HepG2 (cell line): ENCODE results near the gene CLCN2. TPM values are rescaled to one million over a fixed set of nuclear protein-coding genes. Genes with fewer than 3 reads are reported as not detected.

Experiments
- ATAC-seq: fragments of 200-7000 bp; cut with Tn5 transposase; 3 replicates; pipeline ENCODE4 v1.9.1; 2020; ENCODE audit warnings: mild to moderate bottlenecking, moderate library complexity
- BruUV-seq: library from RNA; stranded (reverse); fragments of 400-500 nt; replicated peaks from 2 replicates; lab custom pipeline; 2021; lab: Mats Ljungman, UMichigan
- CTCF ChIA-PET: fragments of 300-600 bp; formaldehyde crosslinking; extraction: SDS; loops from one replicate; lab custom pipeline; 2021; ENCODE audit warnings: low total read pairs, inconsistent platforms, low intra/inter-chr PET ratio; lab: Yijun Ruan, JAX
- POLR2A ChIA-PET: fragments of 350-600 bp; sonication (Branson Sonifier 250); formaldehyde crosslinking; loops from one replicate; lab custom pipeline; 2020; ENCODE audit warnings: antibody characterized with exemption, inconsistent platforms; lab: Yijun Ruan, JAX
- DNase-seq: peaks from one replicate; pipeline ENCODE4 v3.0.0-alpha.2; 2015; ENCODE audit warnings: low spot score
- FAIRE-seq: peaks from 3 replicates; lab custom pipeline; 2011; peaks lifted over from hg19 to GRCh38; lab: Jason Lieb, UNC
- H2AFZ ChIP-seq: one replicate; pipeline ENCODE4 v1.6.1; 2011; ENCODE audit warnings: low read length, inconsistent platforms
- H3K27ac ChIP-seq: fragments of 300-600 bp; 3 replicates; pipeline ENCODE4 v1.8.0; 2011; ENCODE audit warnings: mixed run types, mild to moderate bottlenecking, mixed read lengths, low read length, inconsistent platforms; ENCODE audit not compliant: insufficient read depth; ENCODE audit errors: extremely low read length
- H3K27me3 ChIP-seq, 2 experiments: fragments of 200-600 bp in 1 of 2; 2 replicates in 1 of 2; 3 replicates in 1 of 2; pipeline versions ENCODE4 v1.6.0 to v1.8.0; 2011; ENCODE audit warnings: low read length in 2 of 2, mild to moderate bottlenecking in 2 of 2, moderate library complexity in 2 of 2, inconsistent platforms in 1 of 2; ENCODE audit not compliant: insufficient read depth in 2 of 2, control insufficient read depth in 1 of 2
- H3K36me3 ChIP-seq, 2 experiments: fragments of 200-600 bp in 1 of 2; replicated peaks in 1 of 2; 2 replicates in 1 of 2; 3 replicates in 1 of 2; pipeline versions ENCODE4 v1.5.1 to v1.8.0; 2011; ENCODE audit warnings: low read length in 2 of 2, inconsistent platforms in 1 of 2; ENCODE audit not compliant: insufficient read depth in 2 of 2, control insufficient read depth in 1 of 2
- H3K4me1 ChIP-seq: 2 replicates; pipeline ENCODE4 v1.5.1; 2012; ENCODE audit warnings: low read length, inconsistent platforms; ENCODE audit not compliant: insufficient read depth
- H3K4me2 ChIP-seq: 2 replicates; pipeline ENCODE4 v1.6.0; 2011; ENCODE audit warnings: low read depth, low read length, inconsistent platforms
- H3K4me3 ChIP-seq, 3 experiments: fragments of 200-600 bp in 1 of 3; sonication (generic), shearing (Covaris generic) in 1 of 3; replicated peaks in 1 of 3; 2 replicates each; pipeline ENCODE4 v1.5.1; 2011 to 2016; ENCODE audit warnings: low read length in 3 of 3, inconsistent platforms in 2 of 3, low read depth in 2 of 3, mild to moderate bottlenecking in 2 of 3, control low read depth in 1 of 3, mixed read lengths in 1 of 3; ENCODE audit not compliant: insufficient read depth in 1 of 3
- H3K79me2 ChIP-seq: one replicate; pipeline ENCODE4 v1.6.1; 2011; ENCODE audit warnings: low read length, inconsistent platforms; ENCODE audit not compliant: insufficient read depth
- H3K9ac ChIP-seq: 2 replicates; pipeline ENCODE4 v1.6.0; 2011; ENCODE audit warnings: mild to moderate bottlenecking, low read depth, low read length, inconsistent platforms; ENCODE audit not compliant: insufficient read depth
- H3K9me3 ChIP-seq: 2 replicates; pipeline ENCODE4 v1.5.1; 2012; ENCODE audit warnings: mild to moderate bottlenecking, low read length
- H4K20me1 ChIP-seq: 2 replicates; pipeline ENCODE4 v1.6.0; 2011; ENCODE audit warnings: inconsistent platforms, mild to moderate bottlenecking, low read length, moderate library complexity; ENCODE audit not compliant: insufficient read depth
- CBX5 ChIP-seq: sonication (generic); formaldehyde crosslinking; IDR thresholded peaks from 2 replicates; pipeline ENCODE4 v1.4.0; 2020; ENCODE audit warnings: missing genetic modification reagents, borderline replicate concordance
- GLI4 ChIP-seq: sonication (generic); formaldehyde crosslinking; IDR thresholded peaks from 2 replicates; pipeline ENCODE4 v1.5.1; 2020; ENCODE audit warnings: missing genetic modification reagents, mild to moderate bottlenecking, moderate library complexity, borderline replicate concordance
- IKZF4 ChIP-seq: sonication (generic); formaldehyde crosslinking; IDR thresholded peaks from 2 replicates; pipeline ENCODE4 v1.5.1; 2020; ENCODE audit warnings: borderline replicate concordance, mild to moderate bottlenecking, low read depth, missing genetic modification reagents; ENCODE audit errors: not compliant biosample characterization
- KMT2B ChIP-seq: IDR thresholded peaks from 2 replicates; pipeline ENCODE4 v1.6.1; 2016; ENCODE audit warnings: missing genetic modification reagents, missing compliant biosample characterization
- SALL1 ChIP-seq: sonication (generic); formaldehyde crosslinking; IDR thresholded peaks from 2 replicates; pipeline ENCODE4 v1.8.0; 2022; ENCODE audit warnings: mild to moderate bottlenecking, missing genetic modification reagents
- ZBTB3 ChIP-seq: sonication (generic); formaldehyde crosslinking; IDR thresholded peaks from 2 replicates; pipeline ENCODE4 v1.4.0; 2020; ENCODE audit warnings: low read depth, mild to moderate bottlenecking, moderate library complexity, missing genetic modification reagents, borderline replicate concordance
- ZNF225 ChIP-seq: sonication (generic); formaldehyde crosslinking; IDR thresholded peaks from 2 replicates; pipeline ENCODE4 v1.4.0; 2020; ENCODE audit warnings: mild to moderate bottlenecking, missing genetic modification reagents
- ZNF460 ChIP-seq: sonication (generic); formaldehyde crosslinking; IDR thresholded peaks from 2 replicates; pipeline ENCODE4 v1.5.1; 2020; ENCODE audit warnings: missing genetic modification reagents, mild to moderate bottlenecking, borderline replicate concordance
- ZNF549 ChIP-seq: sonication (generic); formaldehyde crosslinking; IDR thresholded peaks from 2 replicates; pipeline ENCODE4 v1.5.0; 2020; ENCODE audit warnings: missing genetic modification reagents
- ZNF687 ChIP-seq: sonication (generic); formaldehyde crosslinking; IDR thresholded peaks from 2 replicates; pipeline ENCODE4 v1.5.1; 2020; ENCODE audit warnings: mild to moderate bottlenecking, missing genetic modification reagents, moderate library complexity
- ZNF878 ChIP-seq: sonication (generic); formaldehyde crosslinking; IDR thresholded peaks from 2 replicates; pipeline ENCODE4 v1.8.1; 2023; ENCODE audit warnings: mild to moderate bottlenecking, missing genetic modification reagents, moderate library complexity
- ZZZ3 ChIP-seq: sonication (generic); formaldehyde crosslinking; IDR thresholded peaks from 2 replicates; pipeline ENCODE4 v1.4.0; 2020; ENCODE audit warnings: missing genetic modification reagents, mild to moderate bottlenecking, borderline replicate concordance
- WGBS: methylation state at CpG from one replicate; pipeline ENCODE4 v1.1.6; 2017; ENCODE audit warnings: low lambda C conversion rate; 5-methylcytosine and 5-hydroxymethylcytosine counted together
- in situ Hi-C: cut with HindIII; loops from 2 replicates; pipeline ENCODE4 v1.10.0; 2017; ENCODE audit warnings: low pct_unique_long_range_greater_than_20kb; ENCODE audit not compliant: extremely low pct_ligation_motif_present
- intact Hi-C: fragments of 100-400 bp; cut with micrococcal nuclease; formaldehyde crosslinking; loops from one replicate; pipeline ENCODE4 v1.10.0; 2022; ENCODE audit not compliant: unreplicated experiment
- polyA plus RNA-seq, 8 experiments: library from polyadenylated mRNA; depleted of rRNA in 3 of 8; stranded (reverse) in 7 of 8; unstranded in 1 of 8; fragments of >200 nt; fragmentation: Illumina TruSeq in 4 of 8; extraction: Trizol in 4 of 8; gene quantifications; 2 replicates each; pipeline versions ENCODE4 v1.2.1 to v1.2.3, GENCODE V29; 2011 to 2016; ENCODE audit warnings: low read depth in 4 of 8, missing spikeins in 1 of 8, mixed read lengths in 1 of 8; ENCODE audit not compliant: insufficient read depth in 1 of 8
- total RNA-seq, 5 experiments: library from RNA; depleted of rRNA; stranded (reverse); fragments of >200 nt; fragmentation: Illumina TruSeq; extraction: Trizol; gene quantifications; 2 replicates each; pipeline ENCODE4 v1.2.3, GENCODE V29; 2016; ENCODE audit warnings: low read depth in 1 of 5

CLCN2 gene
- total and polyA plus RNA-seq, 2 of the 13 experiments (the other 11 are each of a cell fraction or from before 2014, with no cell fraction given), result 11.4 to 13.5 TPM

GRCh38 chr3:184373422-184373821 lies 12.0 kb upstream of the CLCN2 start:
- ATAC-seq, result no peak
- in situ Hi-C loops (loop anchor here (10.0 kb wide), 2 partner anchors 91 to 141 kb away; no protein-coding TSS in a partner anchor), intact Hi-C loops (loop anchor here (5.0 kb wide), 1 partner anchor 1206 kb away; no protein-coding TSS in a partner anchor)
- peaks cover 11% of the 10 kb centered on the region for H4K20me1 ChIP-seq
- H3K4me2 ChIP-seq, result no peak overlapping the region
- DNase-seq, result no peak
- 100% methylated on average over 6 of the region's 6 CpGs for WGBS
- peaks cover 15% of the 10 kb centered on the region for H3K79me2 ChIP-seq
- H3K27me3 ChIP-seq, result no peaks in the 10 kb centered on the region; a peak in 1 of 5 replicates
- no peak overlapping the region for H3K4me3 ChIP-seq
- H3K36me3 ChIP-seq, result peaks cover 11 to 43% of the 10 kb centered on the region in 2 experiments
- H2AFZ ChIP-seq, result no peak overlapping the region
- no peak overlapping the region for H3K27ac ChIP-seq
- CTCF ChIA-PET, result no interaction called here
- FAIRE-seq, result no peak
- H3K9ac ChIP-seq, result no peak overlapping the region
- peaks cover 29% of the 10 kb centered on the region for H3K4me1 ChIP-seq
- POLR2A ChIA-PET, result interaction anchor here (2.5 to 3.5 kb wide), 2 partner anchors 11 to 44 kb away, joined by 7 to 18 read pairs; partner anchors contain the start of genes CLCN2 and POLR2H
- BruUV-seq, result no TSS peak
- H3K9me3 ChIP-seq, result no peaks in the 10 kb centered on the region
- TF ChIP-seq GLI4 (CRISPR knock-in tag) (no peak), ZNF225 (no peak), ZBTB3 (CRISPR knock-in tag) (no peak), ZNF460 (no peak), ZZZ3 (CRISPR knock-in tag) (no peak), KMT2B (CRISPR knock-in tag) (no peak), ZNF549 (CRISPR knock-in tag) (no peak), ZNF687 (no peak), ZNF878 (CRISPR knock-in tag) (no peak), IKZF4 (CRISPR knock-in tag) (no peak), CBX5 (CRISPR knock-in tag) (no peak), SALL1 (CRISPR knock-in tag) (no peak)
